ENCODE measurements around the gene ZBTB20. TPM values are rescaled to one million over a fixed set of nuclear protein-coding genes. Genes with fewer than 3 reads are reported as not detected.

ZBTB20 gene
- total and polyA plus RNA-seq, 4 donors, result 3.1 to 57.4 (median 29.3) TPM

GRCh38 chr3:114958930-114959329 lies 188.2 kb downstream of the ZBTB20 start:
- H3K9me3 ChIP-seq (ENCODE audit: control insufficient read depth, insufficient read depth, low read length), result no peaks in the 10 kb centered on the region
- no peaks in the 10 kb centered on the region for H3K36me3 ChIP-seq (ENCODE audit: control insufficient read depth, insufficient read depth, low read length)
- no peak for DNase-seq (ENCODE audit: low read depth in 4 of 6, low spot score in 6 of 6)
- H3K27me3 ChIP-seq (ENCODE audit: control insufficient read depth, insufficient read depth, low read length), result no peaks in the 10 kb centered on the region
- no peaks in the 10 kb centered on the region for H3K4me1 ChIP-seq (ENCODE audit: control insufficient read depth, insufficient read depth, low read length)
- H3K4me3 ChIP-seq (ENCODE audit: low read depth, low read length), result no peak overlapping the region
- no peak overlapping the region for H3K27ac ChIP-seq (ENCODE audit: low read depth, low read length)

GRCh38 chr3:114953800-114954199 lies 193.3 kb downstream of the ZBTB20 start:
- WGBS (ENCODE audit: insufficient coverage), result no CpG with 5 or more reads among the region's 1 CpG
- peaks cover 2% of the 10 kb centered on the region for H3K9me3 ChIP-seq (ENCODE audit: control insufficient read depth, insufficient read depth, low read length)
- no peaks in the 10 kb centered on the region for H3K4me1 ChIP-seq (ENCODE audit: control insufficient read depth, insufficient read depth, low read length)
- no peak for DNase-seq (ENCODE audit: low read depth in 4 of 6, low spot score in 6 of 6)
- no peaks in the 10 kb centered on the region for H3K27me3 ChIP-seq (ENCODE audit: control insufficient read depth, insufficient read depth, low read length)
- H3K27ac ChIP-seq (ENCODE audit: low read depth, low read length), result no peak overlapping the region
- H3K4me3 ChIP-seq (ENCODE audit: low read depth, low read length), result no peak overlapping the region
- H3K36me3 ChIP-seq (ENCODE audit: control insufficient read depth, insufficient read depth, low read length), result no peaks in the 10 kb centered on the region

GRCh38 chr3:114953215-114953799 lies 193.8 kb downstream of the ZBTB20 start:
- DNase-seq (ENCODE audit: low read depth in 4 of 6, low spot score in 6 of 6), result no peak
- Histone ChIP-seq H3K9me3 (ENCODE audit: control insufficient read depth, insufficient read depth, low read length) (peaks cover 2% of the 10 kb centered on the region), H3K27me3 (ENCODE audit: control insufficient read depth, insufficient read depth, low read length) (no peaks in the 10 kb centered on the region), H3K4me3 (ENCODE audit: low read depth, low read length) (no peak overlapping the region), H3K4me1 (ENCODE audit: control insufficient read depth, insufficient read depth, low read length) (no peaks in the 10 kb centered on the region), H3K36me3 (ENCODE audit: control insufficient read depth, insufficient read depth, low read length) (no peaks in the 10 kb centered on the region), H3K27ac (ENCODE audit: low read depth, low read length) (no peak overlapping the region)
- WGBS (ENCODE audit: insufficient coverage), result no CpG with 5 or more reads among the region's 3 CpGs

GRCh38 chr3:114942773-114943172 lies 204.3 kb downstream of the ZBTB20 start:
- Histone ChIP-seq H3K36me3 (ENCODE audit: control insufficient read depth, insufficient read depth, low read length) (no peaks in the 10 kb centered on the region), H3K27ac (ENCODE audit: low read depth, low read length) (no peak overlapping the region), H3K27me3 (ENCODE audit: control insufficient read depth, insufficient read depth, low read length) (no peaks in the 10 kb centered on the region), H3K9me3 (ENCODE audit: control insufficient read depth, insufficient read depth, low read length) (no peaks in the 10 kb centered on the region), H3K4me1 (ENCODE audit: control insufficient read depth, insufficient read depth, low read length) (no peaks in the 10 kb centered on the region), H3K4me3 (ENCODE audit: low read depth, low read length) (no peak overlapping the region)
- no CpG with 5 or more reads among the region's 2 CpGs for WGBS (ENCODE audit: insufficient coverage)
- no peak for DNase-seq (ENCODE audit: low read depth in 4 of 6, low spot score in 6 of 6)

GRCh38 chr3:114941626-114942309 lies 205.3 kb downstream of the ZBTB20 start:
- no peak overlapping the region for H3K27ac ChIP-seq (ENCODE audit: low read depth, low read length)
- no peaks in the 10 kb centered on the region for H3K4me1 ChIP-seq (ENCODE audit: control insufficient read depth, insufficient read depth, low read length)
- no peaks in the 10 kb centered on the region for H3K27me3 ChIP-seq (ENCODE audit: control insufficient read depth, insufficient read depth, low read length)
- H3K36me3 ChIP-seq (ENCODE audit: control insufficient read depth, insufficient read depth, low read length), result no peaks in the 10 kb centered on the region
- WGBS (ENCODE audit: insufficient coverage), result no CpG with 5 or more reads among the region's 3 CpGs
- no peak for DNase-seq (ENCODE audit: low read depth in 4 of 6, low spot score in 6 of 6)
- H3K4me3 ChIP-seq (ENCODE audit: low read depth, low read length), result no peak overlapping the region
- H3K9me3 ChIP-seq (ENCODE audit: control insufficient read depth, insufficient read depth, low read length), result no peaks in the 10 kb centered on the region

GRCh38 chr3:114939920-114940319 lies 207.2 kb downstream of the ZBTB20 start:
- H3K9me3 ChIP-seq (ENCODE audit: control insufficient read depth, insufficient read depth, low read length), result no peaks in the 10 kb centered on the region
- H3K4me1 ChIP-seq (ENCODE audit: control insufficient read depth, insufficient read depth, low read length), result no peaks in the 10 kb centered on the region
- H3K27me3 ChIP-seq (ENCODE audit: control insufficient read depth, insufficient read depth, low read length), result no peaks in the 10 kb centered on the region
- H3K4me3 ChIP-seq (ENCODE audit: low read depth, low read length), result no peak overlapping the region
- no peak for DNase-seq (ENCODE audit: low read depth in 4 of 6, low spot score in 6 of 6)
- H3K36me3 ChIP-seq (ENCODE audit: control insufficient read depth, insufficient read depth, low read length), result no peaks in the 10 kb centered on the region
- H3K27ac ChIP-seq (ENCODE audit: low read depth, low read length), result no peak overlapping the region

GRCh38 chr3:114933407-114933806 lies 213.7 kb downstream of the ZBTB20 start:
- DNase-seq (ENCODE audit: low read depth in 4 of 6, low spot score in 6 of 6), result no peak
- no peaks in the 10 kb centered on the region for H3K9me3 ChIP-seq (ENCODE audit: control insufficient read depth, insufficient read depth, low read length)
- H3K27me3 ChIP-seq (ENCODE audit: control insufficient read depth, insufficient read depth, low read length), result no peaks in the 10 kb centered on the region
- peaks cover 2% of the 10 kb centered on the region for H3K36me3 ChIP-seq (ENCODE audit: control insufficient read depth, insufficient read depth, low read length)
- no peak overlapping the region for H3K4me3 ChIP-seq (ENCODE audit: low read depth, low read length)
- H3K27ac ChIP-seq (ENCODE audit: low read depth, low read length), result no peak overlapping the region
- 100% methylated on average over 1 of the region's 1 CpG for WGBS (ENCODE audit: insufficient coverage)
- H3K4me1 ChIP-seq (ENCODE audit: control insufficient read depth, insufficient read depth, low read length), result no peaks in the 10 kb centered on the region

GRCh38 chr3:114929971-114930732 lies 216.9 kb downstream of the ZBTB20 start:
- Histone ChIP-seq H3K36me3 (ENCODE audit: control insufficient read depth, insufficient read depth, low read length) (peaks cover 2% of the 10 kb centered on the region), H3K27ac (ENCODE audit: low read depth, low read length) (no peak overlapping the region), H3K9me3 (ENCODE audit: control insufficient read depth, insufficient read depth, low read length) (no peaks in the 10 kb centered on the region), H3K4me3 (ENCODE audit: low read depth, low read length) (no peak overlapping the region), H3K4me1 (ENCODE audit: control insufficient read depth, insufficient read depth, low read length) (no peaks in the 10 kb centered on the region), H3K27me3 (ENCODE audit: control insufficient read depth, insufficient read depth, low read length) (no peaks in the 10 kb centered on the region)
- 100% methylated on average over 5 of the region's 21 CpGs for WGBS (ENCODE audit: insufficient coverage)
- no peak for DNase-seq (ENCODE audit: low read depth in 4 of 6, low spot score in 6 of 6)

- no peak for DNase-seq (ENCODE audit: low read depth in 4 of 6, low spot score in 6 of 6)
- Histone ChIP-seq H3K9me3 (ENCODE audit: control insufficient read depth, insufficient read depth, low read length) (no peaks in the 10 kb centered on the region), H3K4me3 (ENCODE audit: low read depth, low read length) (no peak overlapping the region), H3K27me3 (ENCODE audit: control insufficient read depth, insufficient read depth, low read length) (no peaks in the 10 kb centered on the region), H3K36me3 (ENCODE audit: control insufficient read depth, insufficient read depth, low read length) (peaks cover 2% of the 10 kb centered on the region), H3K4me1 (ENCODE audit: control insufficient read depth, insufficient read depth, low read length) (no peaks in the 10 kb centered on the region), H3K27ac (ENCODE audit: low read depth, low read length) (no peak overlapping the region)
- WGBS (ENCODE audit: insufficient coverage), result 88% methylated on average over 2 of the region's 2 CpGs
Measured at GRCh38 chr3:114928989-114929640, 218.0 kb downstream of the ZBTB20 start.

Data from spinal cord (tissue), 10 donors.